PC-3 (cell line): Measurements from ENCODE around the gene TTK. TPM values are rescaled to one million over a fixed set of nuclear protein-coding genes. Genes with fewer than 3 reads are reported as not detected.

Source experiments
- ATAC-seq: fragments of 200-7000 bp; cut with Tn5 transposase; 2 replicates; pipeline ENCODE4 v1.9.1; 2020; ENCODE audit warnings: mild to moderate bottlenecking, moderate library complexity
- BruUV-seq: library from RNA; stranded (reverse); fragments of 400-500 nt; replicated peaks from 2 replicates; lab custom pipeline; 2021; lab: Mats Ljungman, UMichigan
- CTCF ChIA-PET: fragments of 300-600 bp; sonication (Branson Sonifier 250); formaldehyde crosslinking; loops from one replicate; lab custom pipeline; 2022; ENCODE audit warnings: antibody characterized with exemption; lab: Charles Lee
- POLR2A ChIA-PET: fragments of 300-600 bp; sonication (Branson Sonifier 250); formaldehyde crosslinking; loops from one replicate; lab custom pipeline; 2022; ENCODE audit warnings: antibody characterized with exemption; ENCODE audit not compliant: unreplicated experiment; lab: Charles Lee
- DNase-seq: peaks from one replicate; pipeline ENCODE4 v3.0.0-alpha.2; 2015
- H2AFZ ChIP-seq: fragments of 300-600 bp; sonication (generic); 2 replicates; pipeline ENCODE4 v1.6.0; 2016; ENCODE audit warnings: antibody characterized with exemption, low read length
- H3F3A ChIP-seq: fragments of 300-600 bp; sonication (generic); one replicate; pipeline ENCODE4 v1.6.0; 2017; ENCODE audit warnings: antibody characterized with exemption, low read length, control low read depth, mild to moderate bottlenecking; ENCODE audit not compliant: unreplicated experiment
- H3K27ac ChIP-seq: fragments of 300-600 bp; sonication (generic); 2 replicates; pipeline ENCODE4 v1.5.1; 2016; ENCODE audit warnings: mild to moderate bottlenecking, low read length
- H3K27me3 ChIP-seq: fragments of 300-600 bp; sonication (generic); 2 replicates; pipeline ENCODE4 v1.6.1; 2016; ENCODE audit warnings: low read length, mixed read lengths
- H3K36me3 ChIP-seq: fragments of 300-600 bp; sonication (generic); 2 replicates; pipeline ENCODE4 v1.6.1; 2016; ENCODE audit warnings: low read depth, mixed run types, low read length, mixed read lengths
- H3K4me1 ChIP-seq: fragments of 300-600 bp; sonication (generic); 2 replicates; pipeline ENCODE4 v1.5.1; 2016; ENCODE audit warnings: low read length; ENCODE audit not compliant: insufficient read depth
- H3K4me2 ChIP-seq: fragments of 300-600 bp; sonication (generic); 2 replicates; pipeline ENCODE4 v1.6.0; 2016; ENCODE audit warnings: low read length
- H3K4me3 ChIP-seq: fragments of 300-600 bp; sonication (generic); 2 replicates; pipeline ENCODE4 v1.5.1; 2016; ENCODE audit warnings: mild to moderate bottlenecking, low read length, mixed read lengths
- H3K79me2 ChIP-seq: fragments of 300-600 bp; sonication (generic); 2 replicates; pipeline ENCODE4 v1.6.1; 2017; ENCODE audit warnings: low read length, mixed read lengths
- H3K9ac ChIP-seq: fragments of 300-600 bp; sonication (generic); 2 replicates; pipeline ENCODE4 v1.6.0; 2016; ENCODE audit warnings: mild to moderate bottlenecking, low read length
- H3K9me2 ChIP-seq: fragments of 300-600 bp; sonication (generic); replicated peaks from 2 replicates; pipeline ENCODE4 v1.6.1; 2016; ENCODE audit warnings: mixed run types, low read length, mixed read lengths
- H3K9me3 ChIP-seq: fragments of 300-600 bp; sonication (generic); 2 replicates; pipeline ENCODE4 v1.6.1; 2016; ENCODE audit warnings: low read length, mixed read lengths
- H4K20me1 ChIP-seq: fragments of 300-600 bp; sonication (generic); 2 replicates; pipeline ENCODE4 v1.6.1; 2016; ENCODE audit warnings: low read length, mixed read lengths
- CTCF ChIP-seq: fragments of 300-600 bp; sonication (generic); conservative IDR thresholded peaks from 2 replicates; pipeline ENCODE4 v1.5.1; 2017; ENCODE audit warnings: antibody characterized with exemption, low read depth, mild to moderate bottlenecking, low read length
- EZH2 ChIP-seq: fragments of 300-600 bp; sonication (generic); IDR thresholded peaks from one replicate; pipeline ENCODE4 v1.6.1; 2017; ENCODE audit warnings: antibody characterized with exemption, mild to moderate bottlenecking, low read length; ENCODE audit not compliant: unreplicated experiment
- EZH2phosphoT487 ChIP-seq: fragments of 300-600 bp; sonication (generic); IDR thresholded peaks from 2 replicates; pipeline ENCODE4 v1.6.1; 2018; ENCODE audit warnings: mild to moderate bottlenecking, antibody characterized with exemption, low read length, borderline replicate concordance
- intact Hi-C: fragments of 100-400 bp; cut with micrococcal nuclease; formaldehyde crosslinking; loops from 2 replicates; pipeline ENCODE4 v1.9.0; 2023
- total RNA-seq: library from RNA; depleted of rRNA; stranded (reverse); fragments of >200 nt; gene quantifications from 2 replicates; pipeline ENCODE4 v1.2.3, GENCODE V29; 2014; rRNA removed

Gene TTK
- total RNA-seq, 1 experiment from 2014 or later: 39.0 TPM

DNA sequence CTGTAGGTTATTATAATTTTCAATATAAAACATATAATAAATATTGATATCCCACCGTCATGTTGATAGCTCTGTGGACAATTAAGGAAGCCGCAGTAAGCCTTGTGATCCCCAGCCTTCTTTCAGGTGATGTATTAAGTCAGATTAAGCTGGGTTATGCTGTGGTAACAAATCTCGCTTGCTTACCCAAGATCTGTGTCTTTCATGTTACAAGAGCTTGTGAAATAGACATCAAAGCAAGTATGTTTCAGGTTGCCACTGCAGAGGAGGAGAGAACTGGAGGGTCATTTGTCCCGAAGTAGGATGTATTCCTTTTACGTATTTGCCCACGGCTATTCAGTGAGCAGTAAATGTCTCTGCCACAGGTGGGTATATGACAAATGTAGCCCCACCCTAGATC is 84.2 kb downstream of the TTK start:
- no TSS peak for BruUV-seq
- H3K4me1 ChIP-seq: no peaks in the 10 kb centered on the region
- H3K4me3 ChIP-seq: no peak overlapping the region
- no peak overlapping the region for H2AFZ ChIP-seq
- POLR2A ChIA-PET: no interaction called here
- no peaks in the 10 kb centered on the region for H3K9me2 ChIP-seq
- no peak overlapping the region for H3K4me2 ChIP-seq
- no peaks in the 10 kb centered on the region for H4K20me1 ChIP-seq
- no peak overlapping the region for H3K9ac ChIP-seq
- ATAC-seq: no peak
- TF ChIP-seq CTCF (no peak), EZH2 (no peak), EZH2phosphoT487 (no peak)
- no peaks in the 10 kb centered on the region for H3K9me3 ChIP-seq
- no peaks in the 10 kb centered on the region for H3K79me2 ChIP-seq
- no peak overlapping the region for H3K27ac ChIP-seq
- no peak for DNase-seq
- CTCF ChIA-PET: no interaction called here
- intact Hi-C loops: no loop called here
- no peaks in the 10 kb centered on the region for H3K36me3 ChIP-seq
- H3K27me3 ChIP-seq: no peaks in the 10 kb centered on the region
- H3F3A ChIP-seq: no peaks in the 10 kb centered on the region

- ChIA-PET CTCF (no interaction called here), POLR2A (no interaction called here)
- H3K27ac ChIP-seq: no peak overlapping the region
- H3K4me3 ChIP-seq: no peak overlapping the region
- intact Hi-C loops: loop anchor here (10.0 kb wide), 2 partner anchors 87 to 217 kb away; partner anchors contain the start of gene TTK
- H3K79me2 ChIP-seq: no peaks in the 10 kb centered on the region
- H3K36me3 ChIP-seq: no peaks in the 10 kb centered on the region
- H3K4me2 ChIP-seq: no peak overlapping the region
- TF ChIP-seq CTCF (no peak), EZH2 (no peak), EZH2phosphoT487 (no peak)
- H3F3A ChIP-seq: no peaks in the 10 kb centered on the region
- DNase-seq (no peak), ATAC-seq (no peak)
- no peaks in the 10 kb centered on the region for H3K9me2 ChIP-seq
- H3K9me3 ChIP-seq: no peaks in the 10 kb centered on the region
- no peak overlapping the region for H2AFZ ChIP-seq
- no peaks in the 10 kb centered on the region for H3K4me1 ChIP-seq
- H4K20me1 ChIP-seq: no peaks in the 10 kb centered on the region
- H3K27me3 ChIP-seq: no peaks in the 10 kb centered on the region
- no peak overlapping the region for H3K9ac ChIP-seq
- no TSS peak for BruUV-seq
Measured at GRCh38 chr6:80091506-80091905, 87.1 kb downstream of the TTK start.

Other genes starting within 250 kb of the TTK start
- gene ELOVL4, start 57.1 kb upstream of the TTK start, total RNA-seq: 1.1 and 1.6 TPM in 2 replicates
- 9.9 and 12.7 TPM in 2 replicates for gene BCKDHB, start 102.0 kb downstream of the TTK start, total RNA-seq